GM18858 (cell line): ENCODE measurements around the gene PRSS57.

Experiments
- ATAC-seq: cut with Tn5 transposase; IDR thresholded peaks from one replicate; pipeline ENCODE4 v1.9.1; 2021; ENCODE audit not compliant: unreplicated experiment

The PRSS57 gene

DNA sequence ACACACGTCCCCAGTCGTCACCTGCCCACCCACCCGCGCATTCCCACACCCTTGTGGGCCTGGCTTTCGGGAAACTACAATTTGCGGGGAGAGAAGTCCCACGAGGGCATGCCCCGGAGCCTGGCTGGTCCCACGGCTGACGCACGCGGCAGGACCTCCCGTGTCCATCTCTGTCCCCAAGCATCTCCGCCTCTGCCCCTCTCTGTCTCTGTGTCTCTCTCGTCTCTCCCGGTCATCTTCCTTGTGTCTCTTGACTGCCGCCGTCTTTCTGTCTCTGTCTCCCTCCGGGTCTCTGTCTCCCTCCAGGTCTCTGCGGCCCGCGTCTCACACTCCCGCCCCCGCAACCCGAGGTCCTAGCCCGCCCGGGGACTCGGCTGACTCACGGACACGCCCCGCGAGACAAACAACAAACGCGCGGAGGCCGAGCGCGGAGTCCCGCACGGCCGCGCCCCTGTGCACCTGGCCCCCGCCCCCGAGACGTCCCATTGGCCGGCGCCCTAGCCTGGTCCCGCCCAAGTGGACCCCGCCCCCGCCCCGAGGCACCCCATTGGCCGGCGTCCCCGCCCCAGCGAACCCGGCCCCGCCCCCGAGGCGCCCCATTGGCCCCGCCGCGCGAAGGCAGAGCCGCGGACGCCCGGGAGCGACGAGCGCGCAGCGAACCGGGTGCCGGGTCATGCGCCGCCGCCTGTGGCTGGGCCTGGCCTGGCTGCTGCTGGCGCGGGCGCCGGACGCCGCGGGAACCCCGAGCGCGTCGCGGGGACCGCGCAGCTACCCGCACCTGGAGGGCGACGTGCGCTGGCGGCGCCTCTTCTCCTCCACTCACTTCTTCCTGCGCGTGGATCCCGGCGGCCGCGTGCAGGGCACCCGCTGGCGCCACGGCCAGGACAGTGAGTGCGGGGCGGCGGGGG lies 55.7 kb downstream of the PRSS57 start, which contains the start of gene FGF22:
Gene FGF22, plus strand, starts transcription at position 627 of the 908 bp plus-strand sequence. Its CDS starts 47 bp downstream, at position 674.
- no peak for ATAC-seq

DNA sequence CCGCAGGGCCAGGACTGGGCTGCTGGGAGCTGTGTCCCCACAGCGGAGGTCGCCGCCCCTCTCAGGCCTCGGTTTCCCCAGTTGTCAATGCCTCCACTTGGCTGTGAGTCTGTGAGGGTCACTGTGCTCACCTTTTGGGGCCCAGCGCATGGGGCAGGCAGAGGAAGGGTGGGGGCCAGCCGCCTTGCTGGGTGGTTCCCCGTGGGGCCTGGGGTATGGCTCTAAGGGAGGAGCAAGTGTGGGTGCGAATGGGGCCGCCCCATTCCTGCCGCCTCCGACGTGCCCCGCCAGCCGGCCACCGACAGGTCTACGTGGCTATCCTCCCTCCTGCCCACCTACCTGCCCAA lies 56.4 kb downstream of the PRSS57 start:
- ATAC-seq, result no peak
